GM12872 (cell line): ENCODE measurements around the gene NUP188.

Source experiments
- CTCF ChIP-seq: IDR thresholded peaks from 3 replicates; pipeline ENCODE4 v1.5.1; 2011; ENCODE audit warnings: low read depth, mild to moderate bottlenecking, low read length, moderate library complexity; ENCODE audit not compliant: insufficient read depth

Gene NUP188

GRCh38 chr9:129007766-129008468 lies 60.4 kb downstream of the NUP188 start:
- no peak for TF ChIP-seq CTCF

- no peak for TF ChIP-seq CTCF
Measured at GRCh38 chr9:129008469-129008965, 61.0 kb downstream of the NUP188 start.

- no peak for TF ChIP-seq CTCF
Measured at GRCh38 chr9:129008986-129009583, 61.6 kb downstream of the NUP188 start.

- TF ChIP-seq CTCF = no peak
Measured at GRCh38 chr9:129009584-129010141, 62.2 kb downstream of the NUP188 start.

GRCh38 chr9:129010267-129010975 lies 62.9 kb downstream of the NUP188 start:
- TF ChIP-seq CTCF = no peak

- no peak for TF ChIP-seq CTCF
Measured at GRCh38 chr9:129011170-129011569, 63.7 kb downstream of the NUP188 start.

- TF ChIP-seq CTCF = no peak
Measured at GRCh38 chr9:129011761-129012181, 64.3 kb downstream of the NUP188 start.
